Astrocyte of the cerebellum (primary cell): ENCODE results near the gene SNRPD3.

Source experiments
- DNase-seq: peaks from one replicate; pipeline ENCODE4 v3.0.0-alpha.2; 2011; ENCODE audit warnings: low read depth
- H3K4me3 ChIP-seq: 2 replicates; pipeline ENCODE4 v1.5.1; 2011; ENCODE audit warnings: mild to moderate bottlenecking, low read depth, low read length, moderate library complexity
- CTCF ChIP-seq: IDR thresholded peaks from 2 replicates; pipeline ENCODE4 v1.5.1; 2012; ENCODE audit warnings: low read length, low read depth, moderate library complexity, mild to moderate bottlenecking; ENCODE audit errors: missing control alignments
- in situ Hi-C: cut with HindIII; loops from 2 replicates; pipeline ENCODE4 v1.10.0; 2017; ENCODE audit warnings: low sequenced_read_pairs

The SNRPD3 gene

GRCh38 chr22:24518771-24519485, 36.9 kb upstream of the SNRPD3 start:
- in situ Hi-C loops = no loop called here
- DNase-seq = no peak
- no peak for TF ChIP-seq CTCF
- no peak overlapping the region for H3K4me3 ChIP-seq

- TF ChIP-seq CTCF = no peak
Measured at GRCh38 chr22:24519496-24519895, 36.3 kb upstream of the SNRPD3 start.

GRCh38 chr22:24521791-24522245, 34.0 kb upstream of the SNRPD3 start:
- TF ChIP-seq CTCF = peak; percentile 65
- H3K4me3 ChIP-seq = no peak overlapping the region
- in situ Hi-C loops = no loop called here
- peak; percentile 35 for DNase-seq

More at GRCh38 chr22:24519496-24519895, 36.3 kb upstream of the SNRPD3 start:
- in situ Hi-C loops = no loop called here
- H3K4me3 ChIP-seq = no peak overlapping the region
- DNase-seq = no peak

GRCh38 chr22:24523873-24524272, 31.9 kb upstream of the SNRPD3 start:
- DNase-seq = peak; percentile 5
- H3K4me3 ChIP-seq = no peak overlapping the region
- in situ Hi-C loops = no loop called here
- no peak for TF ChIP-seq CTCF

- in situ Hi-C loops = no loop called here
- peak; percentile 89 for TF ChIP-seq CTCF
- peak; percentile 16 for DNase-seq
- H3K4me3 ChIP-seq = no peak overlapping the region
Measured at GRCh38 chr22:24525416-24526037, 30.3 kb upstream of the SNRPD3 start.

DNA sequence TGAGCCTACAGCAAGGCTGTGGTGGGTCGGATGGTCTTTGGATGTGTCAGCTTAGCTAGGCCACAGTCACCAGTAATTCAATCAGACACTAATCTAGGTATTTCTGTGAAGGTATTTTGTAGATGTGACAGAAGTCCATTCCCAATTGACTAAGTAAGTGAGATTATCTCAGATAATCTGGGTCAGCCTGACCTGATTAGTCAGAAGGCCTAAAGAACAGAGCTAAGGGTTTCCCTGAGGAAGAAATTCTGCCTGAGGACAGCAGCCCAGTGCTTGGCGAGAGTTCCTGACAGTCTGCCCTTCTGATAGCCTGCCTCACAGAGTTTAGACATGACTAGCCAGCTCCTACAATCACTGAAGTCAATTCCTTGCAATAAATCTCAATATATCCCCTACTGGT, 29.6 kb upstream of the SNRPD3 start:
- TF ChIP-seq CTCF = no peak
- H3K4me3 ChIP-seq = no peak overlapping the region
- in situ Hi-C loops = no loop called here
- no peak for DNase-seq
